SK-MEL-5 (cell line): ENCODE measurements around the gene AFDN. TPM values are rescaled to one million over a fixed set of nuclear protein-coding genes. Genes with fewer than 3 reads are reported as not detected.
A peak's percentile ranks its signal among the peaks of the same experiment; 100 is the strongest.

Experiments used
- DNase-seq: peaks from one replicate; pipeline ENCODE4 v3.0.0-alpha.2; 2016; ENCODE audit warnings: low read depth, low spot score
- in situ Hi-C: cut with HindIII; loops from 2 replicates; pipeline ENCODE4 v1.10.0; 2016; ENCODE audit warnings: low sequenced_read_pairs, high pct_unique_total_duplicates, low pct_unique_long_range_greater_than_20kb
- total RNA-seq: library from RNA; depleted of rRNA; stranded (reverse); fragments of >200 nt; shearing (Covaris generic); gene quantifications from 2 replicates; pipeline ENCODE4 v1.2.3, GENCODE V29; 2014

Gene AFDN
- total RNA-seq, 1 experiment from 2014 or later = 47.5 TPM

DNA sequence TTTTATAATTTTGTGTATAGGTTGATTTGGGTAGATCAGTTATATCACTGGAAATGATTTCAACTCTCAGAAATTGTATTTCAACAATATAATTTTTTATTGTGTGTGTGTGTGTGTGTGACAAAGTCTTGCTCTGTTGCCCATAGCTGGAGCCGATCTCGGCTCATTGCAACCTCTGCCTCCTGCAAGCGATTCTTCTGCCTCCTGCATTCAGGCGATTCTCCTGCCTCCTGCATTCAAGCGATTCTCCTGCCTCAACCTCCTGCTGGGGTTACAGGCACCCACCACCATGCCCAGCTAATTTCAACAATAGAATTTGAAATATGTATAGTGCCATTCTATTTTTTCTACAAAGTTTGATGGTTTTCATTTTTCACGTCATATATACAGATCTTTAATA, 24.1 kb downstream of the AFDN start:
- DNase-seq = no peak
- in situ Hi-C loops = no loop called here

DNA sequence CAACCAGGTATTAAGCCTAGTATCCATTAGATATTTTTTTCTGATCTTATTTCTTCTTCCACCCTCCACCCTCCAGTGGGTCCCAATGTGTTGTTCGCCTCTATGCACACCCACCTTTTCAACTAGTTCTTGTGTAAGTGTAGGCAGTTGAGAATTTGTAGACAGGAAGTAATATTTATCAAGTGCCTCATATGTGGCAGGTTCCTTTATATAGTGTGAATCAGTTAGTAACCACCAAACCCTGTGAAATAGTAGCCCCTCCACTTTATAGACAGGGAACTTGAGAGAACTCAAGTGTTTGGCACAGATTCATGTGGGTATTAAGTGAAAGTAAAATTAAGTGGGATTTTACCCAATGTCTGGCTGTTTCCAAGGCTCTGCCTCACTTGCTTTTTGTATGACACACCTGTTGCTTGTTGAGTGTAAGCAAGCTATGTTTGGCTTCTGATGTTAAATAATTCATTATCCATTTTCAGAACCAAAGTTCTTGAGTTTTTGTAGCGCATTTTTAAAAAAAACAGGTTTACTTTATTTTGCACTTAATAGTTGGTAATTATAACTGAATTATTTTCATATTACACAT, 24.8 kb downstream of the AFDN start:
- in situ Hi-C loops = no loop called here
- no peak for DNase-seq

- DNase-seq = peak; percentile 50
- in situ Hi-C loops = no loop called here
Observed at GRCh38 chr6:167855825-167856425, 29.2 kb downstream of the AFDN start.

DNA sequence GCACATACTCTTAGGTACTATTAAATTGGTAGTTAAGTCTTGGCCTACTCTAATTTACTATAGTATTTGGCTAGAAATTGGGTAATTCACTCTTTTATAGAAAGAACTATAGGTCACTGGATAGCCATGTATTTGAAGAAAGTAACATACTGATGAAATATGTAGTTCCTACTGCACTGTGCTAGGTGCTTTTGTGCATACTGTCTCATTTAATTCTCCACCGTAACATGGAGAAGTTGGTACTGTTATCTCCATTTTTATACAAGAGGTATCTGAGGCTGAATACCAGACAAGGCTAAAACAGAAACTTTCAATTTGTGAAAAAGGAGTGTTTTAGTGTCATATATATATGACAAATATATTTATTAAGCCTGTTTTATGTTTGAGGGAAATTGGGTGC, 29.8 kb downstream of the AFDN start:
- DNase-seq = no peak
- in situ Hi-C loops = no loop called here

DNA sequence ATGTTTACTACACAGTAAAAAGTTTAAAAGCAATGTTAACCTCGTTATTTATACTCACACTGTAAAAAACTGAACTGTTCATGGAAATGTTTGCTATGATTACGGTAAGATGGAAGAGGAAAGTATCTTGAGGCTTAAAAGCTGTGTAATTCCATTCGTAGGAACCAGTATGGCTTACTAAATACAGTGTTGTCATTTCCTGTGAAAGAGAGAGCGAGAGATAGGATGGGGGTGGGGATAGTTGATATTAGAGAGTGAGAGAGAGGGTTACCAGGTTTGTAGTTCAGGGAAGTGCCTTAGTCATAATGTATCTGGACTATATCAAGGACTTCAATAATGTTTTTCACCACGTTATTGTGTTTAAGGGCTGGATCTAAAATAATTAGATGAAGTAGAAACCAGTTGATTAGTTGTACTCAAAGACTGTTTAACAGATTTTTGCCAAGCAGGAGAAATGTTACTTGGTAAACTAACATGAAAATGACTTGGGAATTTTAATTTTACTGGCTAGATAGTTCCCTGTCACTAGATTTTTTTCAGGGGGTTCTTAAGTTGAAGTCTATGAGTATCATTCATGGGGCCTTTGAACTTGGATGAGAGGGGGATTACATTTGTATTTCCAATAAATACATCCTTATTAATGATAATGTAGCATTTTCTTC, 30.4 kb downstream of the AFDN start:
- no peak for DNase-seq
- in situ Hi-C loops = no loop called here

DNA sequence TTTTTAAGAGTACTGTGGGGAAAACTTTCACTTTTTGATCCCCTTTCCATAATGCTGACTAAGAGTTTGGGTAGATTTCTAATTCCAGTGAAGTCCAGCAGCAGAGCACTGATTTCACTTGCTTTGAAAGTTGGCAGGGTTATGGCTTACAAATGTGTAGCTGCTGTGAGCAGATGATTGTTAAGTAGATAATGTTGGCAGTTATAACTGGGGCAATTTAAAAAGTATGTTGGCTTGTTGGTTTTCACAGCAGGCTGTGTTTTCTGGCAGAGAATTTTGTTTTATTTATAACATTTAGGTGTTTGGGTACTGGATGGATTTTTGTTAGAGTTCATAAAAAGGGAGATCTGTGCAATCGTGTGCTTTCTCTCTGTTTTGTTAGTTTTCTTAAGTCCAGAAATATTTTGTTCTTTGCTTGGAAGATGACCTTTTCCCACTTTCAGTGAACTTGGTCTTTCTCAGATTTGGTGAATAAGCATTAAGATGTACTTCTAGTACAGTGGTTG, 31.4 kb downstream of the AFDN start:
- in situ Hi-C loops = no loop called here
- DNase-seq = no peak

- in situ Hi-C loops = no loop called here
- no peak for DNase-seq
Observed at GRCh38 chr6:167858842-167859664, 32.3 kb downstream of the AFDN start.

- in situ Hi-C loops = no loop called here
- DNase-seq = no peak
Observed at GRCh38 chr6:167860550-167861226, 34.0 kb downstream of the AFDN start.

DNA sequence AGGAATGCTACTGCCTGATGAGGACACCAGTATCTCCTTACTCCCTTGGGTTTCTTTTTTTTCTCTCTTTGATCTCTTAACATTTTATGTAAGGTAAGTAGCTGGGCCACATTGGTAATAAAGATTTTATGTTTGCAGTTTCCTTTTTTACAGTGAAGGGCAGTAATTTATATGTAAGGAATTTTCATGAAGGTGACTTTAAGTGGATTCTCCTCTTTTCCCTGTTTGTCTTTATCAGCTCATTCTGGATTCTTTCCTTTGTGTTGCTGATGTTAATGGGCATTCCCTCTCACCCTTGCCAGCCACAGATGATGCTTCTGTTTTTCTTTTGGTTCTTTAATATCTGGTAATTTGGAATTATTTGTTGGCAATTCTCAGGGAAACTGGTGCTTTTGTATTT, 34.7 kb downstream of the AFDN start:
- DNase-seq = no peak
- in situ Hi-C loops = no loop called here

DNA sequence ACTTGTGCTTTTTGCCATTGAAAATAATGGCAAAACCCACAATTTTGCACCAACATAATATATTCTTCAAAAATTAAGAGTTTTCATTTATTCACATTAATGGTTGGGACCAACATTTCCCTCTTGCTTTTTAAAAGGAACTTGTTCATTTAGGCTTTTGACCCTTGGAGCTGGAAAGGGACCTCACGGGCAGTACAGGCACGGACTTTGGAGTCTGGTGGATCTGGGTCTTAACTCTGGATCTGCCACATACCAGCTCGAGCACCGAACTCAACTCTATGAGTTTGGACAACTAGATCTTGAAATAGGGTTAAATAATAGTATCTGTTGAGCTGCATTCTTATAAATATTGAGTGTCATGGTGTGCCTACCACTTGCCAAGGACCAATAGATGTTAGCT, 37.2 kb downstream of the AFDN start:
- in situ Hi-C loops = no loop called here
- DNase-seq = no peak

- in situ Hi-C loops = no loop called here
- DNase-seq = no peak
Observed at GRCh38 chr6:167866642-167867041, 39.9 kb downstream of the AFDN start.

DNA sequence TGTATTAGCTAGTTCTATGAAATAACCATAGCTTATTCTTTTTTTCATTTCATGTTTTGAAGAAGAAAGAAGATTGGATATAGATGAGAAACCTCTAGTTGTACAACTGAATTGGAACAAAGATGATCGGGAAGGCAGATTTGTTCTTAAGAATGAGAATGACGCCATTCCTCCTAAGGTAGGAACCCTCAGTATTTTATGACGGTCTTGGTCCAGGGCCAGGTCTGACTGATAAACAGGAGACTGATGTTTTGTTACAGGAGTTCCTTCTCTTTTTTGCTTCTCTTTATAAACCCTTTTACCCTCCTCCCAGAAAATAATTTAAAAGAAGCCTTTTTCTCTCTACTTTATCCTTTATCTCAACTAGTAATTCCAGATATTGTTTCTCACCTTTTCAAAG, 43.6 kb downstream of the AFDN start:
- in situ Hi-C loops = no loop called here
- no peak for DNase-seq

- in situ Hi-C loops = no loop called here
- no peak for DNase-seq
Observed at GRCh38 chr6:167872538-167873210, 46.0 kb downstream of the AFDN start.

DNA sequence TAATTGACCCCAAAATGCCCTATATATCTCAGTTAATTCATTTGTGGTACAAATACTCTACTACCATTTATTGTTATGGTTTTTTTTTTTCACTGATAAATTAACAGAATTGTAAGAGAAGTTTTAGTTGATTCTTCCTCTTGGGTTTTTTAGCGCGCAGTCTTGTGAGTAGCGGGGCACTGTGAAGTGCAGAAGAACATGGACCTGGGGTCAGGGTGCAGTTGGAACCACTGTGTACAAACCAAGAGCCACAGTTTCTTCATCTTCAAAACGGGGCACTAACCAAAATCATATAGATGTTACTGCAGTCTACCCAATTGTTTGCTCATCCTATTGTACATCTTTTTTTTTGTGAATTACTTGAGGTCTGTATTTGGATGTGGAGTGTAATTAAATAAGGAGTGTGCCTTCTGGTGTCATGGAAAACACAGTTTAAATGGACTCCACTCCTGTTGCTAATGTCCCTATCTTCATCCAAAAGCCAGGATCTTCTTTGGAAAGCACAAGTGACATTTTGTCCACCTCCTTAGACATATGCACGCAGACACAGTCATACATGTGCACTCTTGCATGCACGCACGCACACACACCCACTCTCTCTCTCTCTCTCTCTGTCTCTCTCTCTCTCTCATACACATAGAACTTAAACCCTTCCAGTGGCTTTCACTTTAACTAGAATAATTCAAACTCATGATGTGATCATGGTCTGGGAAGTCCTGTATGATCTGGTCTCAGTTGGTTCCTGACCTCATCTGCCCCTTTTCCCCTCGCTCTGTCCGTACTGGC, 51.5 kb downstream of the AFDN start:
- in situ Hi-C loops = no loop called here
- DNase-seq = no peak

- in situ Hi-C loops = no loop called here
- DNase-seq = no peak
Observed at GRCh38 chr6:167879612-167880011, 52.9 kb downstream of the AFDN start.

GRCh38 chr6:167881327-167881726, 54.6 kb downstream of the AFDN start:
- in situ Hi-C loops = no loop called here

DNA sequence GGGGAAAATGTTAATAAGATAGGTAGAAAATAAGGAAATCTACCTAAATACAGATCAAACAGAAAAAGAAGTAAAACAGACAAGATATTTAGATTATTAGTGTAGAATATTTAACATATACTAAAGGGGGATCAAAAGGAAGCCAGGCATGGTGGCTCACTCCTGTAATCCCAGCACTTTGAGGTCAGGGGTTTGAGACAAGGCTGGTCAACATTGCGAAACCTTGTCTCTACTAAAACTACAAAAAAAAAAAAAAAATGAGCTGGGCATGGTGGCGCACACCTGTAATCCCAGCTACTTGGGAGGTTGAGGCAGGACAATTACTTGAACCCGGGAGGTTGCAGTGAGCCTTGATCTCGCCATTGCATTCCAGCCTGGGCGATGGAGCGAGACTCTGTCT, 55.5 kb downstream of the AFDN start:
- DNase-seq = no peak
- in situ Hi-C loops = no loop called here

More at GRCh38 chr6:167881327-167881726, 54.6 kb downstream of the AFDN start:
- no peak for DNase-seq
